HG03039 (cell line): ENCODE results near the gene UBAC1.

ENCODE experiments used
- ATAC-seq: cut with Tn5 transposase; IDR thresholded peaks from one replicate; pipeline ENCODE4 v1.9.1; 2021; ENCODE audit warnings: mild to moderate bottlenecking, moderate library complexity; ENCODE audit not compliant: unreplicated experiment

The UBAC1 gene

DNA sequence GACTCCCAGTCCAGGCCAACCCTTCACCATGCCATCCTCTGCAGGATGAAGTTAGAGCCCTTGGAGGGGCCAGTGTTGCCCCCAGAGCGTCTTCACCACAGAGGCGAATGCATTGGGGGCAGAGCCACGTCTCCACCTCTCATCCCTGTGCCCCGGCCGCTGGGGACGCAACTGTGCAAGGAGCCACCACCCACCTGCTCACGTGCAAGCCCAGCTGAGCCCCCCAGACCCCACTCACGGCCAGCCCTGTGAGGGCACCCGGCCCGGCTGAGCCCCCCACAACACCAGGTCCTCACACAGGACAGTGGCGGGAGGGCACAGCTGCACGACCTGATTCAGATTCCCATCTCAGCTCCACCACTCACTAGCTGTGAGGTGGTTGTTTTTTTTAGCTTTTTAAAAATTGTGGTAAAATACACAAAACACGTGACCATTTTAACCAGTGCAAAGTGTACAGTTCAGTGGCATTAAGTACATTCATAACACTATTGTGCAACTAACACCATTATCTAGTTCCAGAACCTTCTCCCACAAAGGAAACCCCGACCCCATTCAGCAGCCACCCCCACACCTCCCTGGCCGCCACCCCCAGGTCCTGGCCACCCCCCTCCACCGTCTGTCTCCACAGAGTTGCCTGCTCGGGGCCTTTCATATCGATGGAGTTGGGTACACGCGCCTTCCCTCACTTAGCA, 33.5 kb upstream of the UBAC1 start:
- no peak for ATAC-seq

DNA sequence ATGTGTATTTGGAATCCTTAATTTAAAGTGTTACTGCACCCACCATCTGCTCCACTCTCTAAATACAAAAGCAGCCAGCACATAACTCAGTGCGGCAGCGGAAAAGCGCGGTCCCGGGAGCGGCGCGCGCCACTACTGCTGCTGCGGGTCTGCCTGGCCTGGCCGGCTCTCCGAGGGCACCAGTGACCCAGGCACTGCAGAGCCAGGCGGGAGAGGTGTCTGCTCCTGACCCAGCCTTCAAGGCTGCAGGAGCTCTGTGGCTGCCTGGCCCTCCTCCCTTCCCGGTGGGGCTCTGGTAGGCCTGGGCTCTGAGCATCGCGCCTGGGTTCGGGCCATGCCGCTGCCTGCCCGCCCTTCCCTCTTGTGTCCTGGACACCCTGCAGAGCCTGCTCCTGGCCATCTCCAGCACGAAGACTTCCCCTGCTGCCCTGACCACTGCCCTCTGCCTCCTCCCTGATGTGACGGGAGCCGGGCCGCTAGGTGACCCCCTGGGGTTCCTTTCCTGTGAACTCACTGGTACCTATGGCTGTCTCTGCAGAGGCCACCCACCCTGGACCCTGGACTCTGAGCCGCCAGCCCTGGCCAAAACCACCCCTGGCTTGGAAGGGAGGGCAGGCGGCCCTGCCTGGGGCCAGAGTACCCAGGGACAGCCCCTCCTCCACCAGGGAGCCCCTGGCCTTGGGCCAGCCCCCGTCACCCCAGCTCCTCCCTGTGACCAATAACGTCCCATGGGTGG, 32.8 kb upstream of the UBAC1 start:
- no peak for ATAC-seq

DNA sequence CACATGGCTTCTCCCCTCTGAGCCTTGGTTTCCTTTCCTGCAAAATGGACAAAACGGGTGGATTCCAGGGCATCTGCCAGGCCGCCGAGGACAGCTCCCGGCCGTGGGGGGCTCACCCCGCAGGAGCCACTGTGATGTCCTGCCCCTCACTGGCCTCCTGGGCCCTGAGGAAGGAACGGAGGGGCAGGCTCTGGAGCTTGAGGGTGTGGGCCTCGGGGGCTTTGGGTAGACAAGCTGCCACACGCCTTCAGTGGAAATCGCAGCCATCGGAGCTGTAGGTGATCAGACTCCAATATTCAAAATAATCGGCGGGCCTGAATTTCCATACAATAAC, 32.2 kb upstream of the UBAC1 start:
- ATAC-seq: no peak

DNA sequence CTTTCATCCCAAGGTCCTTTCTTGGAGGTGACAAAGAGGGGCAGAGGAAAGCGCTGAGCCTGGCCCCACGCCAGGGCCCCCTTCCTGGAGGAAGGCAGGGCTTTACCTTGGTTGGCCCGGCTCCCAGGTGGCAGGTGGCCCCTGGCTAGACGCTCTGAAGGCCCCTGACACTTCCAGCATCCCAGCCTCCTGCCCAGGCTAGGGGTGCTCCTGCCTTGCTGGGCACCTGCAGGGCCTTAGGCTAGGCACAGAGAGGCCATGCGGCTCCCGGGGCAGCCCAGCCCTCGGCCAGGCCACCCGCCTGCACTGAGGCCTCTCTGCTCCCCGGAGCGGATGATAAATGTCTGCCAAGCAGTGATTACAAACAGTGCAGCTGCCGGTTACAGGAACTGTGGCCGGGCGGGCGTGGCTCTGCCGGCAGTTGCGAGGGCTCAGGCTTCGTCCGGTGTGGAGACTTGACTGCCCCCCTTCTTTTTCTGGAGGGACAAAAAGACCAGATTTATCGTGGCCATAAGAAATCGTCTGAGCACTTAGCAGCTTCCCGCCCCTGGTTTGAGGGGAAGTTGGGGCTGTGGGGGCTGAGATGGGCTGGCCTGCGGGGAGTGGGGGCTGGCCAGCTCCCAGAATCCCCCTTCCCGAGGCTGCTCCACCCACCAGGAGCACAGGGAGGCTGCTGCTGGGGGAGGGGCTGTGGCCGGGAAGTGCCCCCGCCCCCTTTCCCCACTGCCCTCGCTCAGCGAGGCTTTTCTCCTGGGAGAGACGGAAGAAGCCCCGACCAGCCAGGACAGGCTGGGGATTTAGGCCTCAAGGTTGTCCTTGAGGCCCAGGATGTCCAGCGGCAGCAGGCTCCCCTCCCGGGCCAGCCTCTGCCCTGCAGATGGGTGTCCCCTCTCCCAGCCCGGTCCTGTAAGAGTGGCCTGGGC, 31.6 kb upstream of the UBAC1 start:
- ATAC-seq: no peak

DNA sequence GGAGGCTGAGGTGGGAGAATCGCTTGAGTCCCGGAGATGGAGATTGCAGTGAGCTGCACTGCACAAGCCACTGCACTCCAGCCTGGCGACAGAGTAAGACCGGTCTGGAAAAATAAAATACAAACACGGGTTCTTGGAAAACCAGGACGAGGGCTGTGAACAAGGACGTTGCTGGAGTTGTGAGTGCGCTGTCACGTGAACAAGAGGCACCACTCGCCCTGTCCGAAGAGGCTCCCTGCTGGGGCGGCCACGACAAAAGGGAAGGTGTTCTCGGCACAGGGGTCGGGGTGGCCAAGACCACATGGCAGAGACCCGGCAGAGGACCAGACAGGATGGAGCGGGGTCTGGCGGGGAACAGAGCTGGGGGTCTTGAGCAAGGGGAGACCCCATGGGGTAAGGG, 30.6 kb upstream of the UBAC1 start:
- ATAC-seq: no peak

DNA sequence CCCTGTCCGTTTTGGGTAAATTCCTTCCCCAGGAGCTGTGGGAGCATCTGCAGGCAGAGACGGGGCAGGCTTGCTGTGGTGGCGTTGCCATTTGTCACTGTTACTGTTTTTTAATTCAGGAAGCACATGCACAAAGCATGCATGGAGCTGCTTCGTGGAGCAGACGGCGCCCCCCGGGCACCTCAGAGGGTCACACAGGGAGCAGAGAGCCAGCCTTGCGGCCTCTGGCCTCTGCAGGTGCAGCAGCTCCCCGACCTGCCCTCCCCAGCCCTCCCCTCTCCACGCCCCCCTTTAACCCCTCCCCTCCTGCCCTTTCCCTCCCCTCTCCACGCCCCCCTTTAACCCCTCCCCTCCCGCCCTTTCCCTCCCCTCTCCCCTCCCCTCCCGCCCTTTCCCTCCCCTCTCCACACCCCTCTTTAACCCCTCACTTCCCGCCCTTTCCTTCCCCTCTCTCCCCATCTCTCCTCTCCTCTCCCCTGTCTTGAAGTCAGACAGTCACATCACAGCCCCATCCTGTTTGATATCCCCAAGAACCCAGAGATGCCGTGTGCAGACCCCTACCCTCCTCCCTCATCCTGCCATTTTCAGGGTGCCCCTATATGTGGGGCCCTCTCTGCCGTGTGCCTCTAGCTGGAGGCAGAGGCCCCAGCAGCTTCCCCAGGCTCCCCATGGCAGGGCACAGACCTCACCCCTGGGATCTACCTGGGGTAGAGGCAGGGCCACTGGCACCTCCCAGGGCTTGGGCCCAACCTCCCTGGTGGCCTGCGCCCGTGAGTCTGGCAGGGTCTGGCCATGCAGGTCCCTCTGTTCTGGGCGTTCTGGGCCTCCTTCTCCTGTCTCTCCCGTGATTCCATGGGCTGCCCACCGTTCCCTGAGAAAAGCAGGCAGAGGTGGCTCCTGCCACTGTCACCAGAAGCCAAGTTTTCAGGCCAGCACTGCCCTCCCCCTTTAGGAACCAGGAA, 29.6 kb upstream of the UBAC1 start:
- ATAC-seq: no peak

DNA sequence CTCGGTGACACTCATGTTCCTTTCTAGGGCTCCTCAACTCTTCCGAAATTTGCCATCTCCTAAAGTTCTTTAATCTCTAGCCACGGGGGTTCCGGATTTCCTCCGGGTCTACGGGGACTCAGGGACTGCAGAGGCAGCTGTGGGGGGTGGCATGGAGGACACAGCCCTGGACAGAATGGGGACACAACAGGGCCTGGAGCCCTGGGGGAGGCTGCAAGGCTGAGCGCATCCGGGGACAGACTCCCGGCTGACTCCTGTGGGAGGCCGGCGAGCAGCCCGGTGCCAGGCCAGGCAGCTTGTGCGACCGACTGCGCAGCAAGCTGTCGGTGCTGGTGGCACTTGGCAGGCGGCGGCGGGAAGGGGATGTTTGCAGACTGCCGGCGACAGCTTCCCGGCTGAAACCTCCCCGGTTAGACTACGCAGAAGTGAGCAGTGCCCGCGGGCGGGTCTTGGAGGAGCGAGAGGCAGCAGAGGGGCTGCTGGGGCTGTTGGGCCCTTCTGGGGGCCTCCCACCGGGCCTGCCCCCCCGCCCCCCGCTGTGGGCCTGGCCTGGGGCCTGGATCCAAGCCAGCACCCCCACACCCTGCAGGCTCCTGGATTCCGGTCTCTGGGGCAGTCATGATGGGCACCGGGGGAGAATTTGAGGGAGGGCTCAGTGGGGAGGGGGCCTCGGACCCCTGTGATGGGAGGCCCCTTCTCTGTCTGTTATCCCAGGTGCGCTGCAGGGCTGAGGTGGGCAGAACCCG, 28.7 kb upstream of the UBAC1 start:
- no peak for ATAC-seq

DNA sequence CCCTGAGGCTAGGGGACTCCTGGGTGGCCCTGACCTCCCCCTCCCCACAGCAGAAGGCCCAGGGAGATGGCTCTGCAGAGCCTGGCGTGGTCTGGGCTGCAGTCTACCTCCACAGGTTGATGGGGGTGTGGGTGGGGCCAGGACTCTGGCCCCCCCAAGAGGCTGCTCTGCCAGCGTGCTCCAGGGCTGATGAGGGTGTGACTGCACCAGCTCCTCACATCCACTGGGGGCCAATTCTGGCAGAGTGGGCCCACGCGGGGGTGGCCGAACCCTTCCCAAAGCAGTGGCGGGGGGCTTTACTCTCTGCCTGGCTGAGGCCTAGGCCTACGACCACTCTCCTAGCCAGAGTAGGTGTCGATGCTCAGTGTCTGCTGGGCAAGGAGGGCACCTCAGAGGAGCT, 28.0 kb upstream of the UBAC1 start:
- ATAC-seq: no peak

DNA sequence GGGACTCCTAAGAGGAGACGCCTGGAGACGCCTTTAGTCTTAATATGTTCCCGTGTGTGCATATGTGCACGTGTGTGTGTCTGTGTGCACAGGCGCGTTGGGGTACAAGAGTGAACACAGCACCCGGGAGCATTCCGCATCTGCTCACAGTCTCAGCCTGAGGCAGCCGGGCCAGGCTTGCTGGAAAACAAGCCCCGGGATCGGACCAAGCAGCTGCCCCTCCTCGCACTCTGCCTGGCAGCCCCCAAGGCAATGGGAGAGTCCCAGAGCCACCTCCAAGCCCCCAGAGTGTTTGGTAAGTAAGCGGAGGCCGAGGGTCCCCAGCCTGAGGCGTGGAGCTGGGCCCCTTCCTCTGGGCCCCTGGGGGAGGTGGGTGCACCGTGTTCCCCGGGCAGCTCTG, 27.3 kb upstream of the UBAC1 start:
- no peak for ATAC-seq

DNA sequence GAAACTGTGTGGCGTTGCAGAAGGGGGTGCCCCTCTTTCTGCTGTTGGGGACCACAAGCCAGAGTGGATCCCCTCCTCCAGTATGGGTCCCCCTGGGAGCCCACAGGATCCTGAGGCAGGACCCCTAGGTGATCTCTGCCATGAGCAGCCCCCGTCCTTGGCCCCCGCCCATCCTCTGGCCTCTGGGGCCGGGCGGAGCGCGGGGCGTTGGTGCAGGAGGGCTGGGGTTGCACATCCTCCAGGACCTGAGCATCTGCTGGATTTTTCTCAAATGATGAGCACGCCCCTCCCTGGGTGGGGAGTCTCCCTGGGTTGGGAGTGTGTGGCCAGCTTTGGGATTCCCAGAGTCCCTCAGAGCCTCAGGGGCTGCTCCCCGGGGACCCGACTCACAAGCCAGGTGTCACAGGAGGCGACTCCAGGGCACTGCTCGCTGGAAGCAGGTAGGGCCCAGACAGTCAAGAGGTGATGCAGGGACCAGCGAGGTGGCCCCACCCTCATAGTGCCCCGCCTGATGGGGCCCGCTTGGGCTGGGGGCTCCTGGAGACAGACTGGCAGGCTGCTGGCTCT, 26.7 kb upstream of the UBAC1 start:
- no peak for ATAC-seq

DNA sequence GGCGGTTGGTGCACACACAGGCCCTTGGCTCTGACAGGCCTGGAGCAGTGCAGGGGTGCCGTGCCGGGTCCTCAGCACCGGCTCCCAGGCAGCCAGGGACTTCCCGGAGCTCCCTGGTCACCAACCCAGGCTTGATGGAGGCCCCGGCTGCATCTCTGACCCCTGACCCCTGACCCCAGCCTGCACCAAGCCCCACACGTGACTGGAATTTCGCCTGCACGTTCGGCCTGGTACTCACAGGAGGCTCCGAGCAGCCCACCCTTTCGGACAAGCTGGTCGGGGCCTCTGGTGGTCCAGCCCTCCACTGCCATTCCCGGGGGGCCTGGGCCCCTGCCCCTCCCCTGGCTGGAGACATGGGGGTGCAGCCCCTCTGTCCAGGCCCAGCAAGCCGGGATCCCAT, 25.4 kb upstream of the UBAC1 start:
- ATAC-seq: no peak

DNA sequence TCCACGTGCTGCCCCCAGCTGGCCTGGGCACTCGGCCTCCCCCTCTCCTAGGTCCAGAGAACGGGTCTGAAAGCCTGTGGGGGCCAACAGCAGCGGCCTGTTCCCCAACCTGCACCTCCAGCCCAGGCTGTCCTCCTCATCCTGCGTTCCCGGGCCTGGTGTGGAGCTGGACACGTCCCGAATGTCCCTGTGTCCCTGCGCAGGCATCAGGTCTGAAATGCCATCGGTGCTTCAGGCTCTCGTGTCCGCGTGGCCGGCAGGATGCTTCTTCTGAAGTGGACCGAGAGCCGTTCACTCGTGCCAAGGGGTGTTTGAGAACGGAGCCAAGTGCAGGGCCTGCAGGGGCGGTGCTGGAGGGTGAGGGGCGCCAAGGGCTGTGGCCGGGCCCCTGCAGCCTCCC, 24.7 kb upstream of the UBAC1 start:
- no peak for ATAC-seq

DNA sequence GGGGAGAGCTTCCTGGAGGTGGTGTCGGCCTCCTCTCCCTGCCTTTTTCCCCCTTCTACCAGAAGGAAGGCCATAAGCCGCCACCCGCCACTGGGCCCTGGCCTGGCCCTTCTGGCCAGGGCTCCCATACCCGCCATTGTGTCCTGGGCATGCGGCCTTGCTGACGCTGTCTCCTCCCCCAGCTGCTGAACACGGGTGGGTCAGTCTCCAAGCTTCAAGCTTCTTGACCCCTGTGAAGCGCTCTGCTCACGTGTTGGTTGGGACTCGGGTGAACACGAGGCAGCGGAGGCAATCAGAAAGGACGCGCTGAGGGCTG, 24.2 kb upstream of the UBAC1 start:
- ATAC-seq: no peak

DNA sequence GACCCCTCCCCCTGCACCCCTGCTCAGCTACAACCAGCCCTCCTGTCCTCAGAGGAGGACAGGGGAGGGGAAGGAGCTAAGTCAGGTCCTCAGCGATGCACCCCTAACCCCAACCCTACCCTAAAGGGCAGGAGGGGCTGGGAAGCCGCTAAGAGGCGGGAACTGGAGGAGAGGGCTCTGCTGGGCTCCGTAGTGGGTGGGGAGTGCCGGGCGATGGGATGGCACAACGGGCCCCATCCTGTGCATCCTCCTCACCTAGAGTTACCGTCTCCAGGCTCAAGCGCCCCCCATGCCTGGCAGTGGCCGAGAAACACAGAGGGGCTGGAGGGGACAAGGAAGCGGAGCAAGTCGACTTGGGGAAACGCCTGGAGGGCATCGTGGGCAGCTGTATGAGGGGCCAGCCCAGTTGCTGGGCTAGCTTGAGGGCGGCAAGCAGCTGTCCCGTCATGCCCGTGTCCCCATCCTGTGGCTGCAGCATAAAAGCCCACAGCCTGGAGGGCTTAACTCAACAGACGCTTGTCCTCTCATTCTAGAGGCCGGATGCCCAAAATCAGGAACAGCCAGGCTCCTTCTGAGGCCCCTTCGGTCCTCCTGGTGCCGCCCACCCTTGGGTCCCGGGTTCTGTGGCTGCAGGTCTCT, 23.0 kb upstream of the UBAC1 start:
- no peak for ATAC-seq

DNA sequence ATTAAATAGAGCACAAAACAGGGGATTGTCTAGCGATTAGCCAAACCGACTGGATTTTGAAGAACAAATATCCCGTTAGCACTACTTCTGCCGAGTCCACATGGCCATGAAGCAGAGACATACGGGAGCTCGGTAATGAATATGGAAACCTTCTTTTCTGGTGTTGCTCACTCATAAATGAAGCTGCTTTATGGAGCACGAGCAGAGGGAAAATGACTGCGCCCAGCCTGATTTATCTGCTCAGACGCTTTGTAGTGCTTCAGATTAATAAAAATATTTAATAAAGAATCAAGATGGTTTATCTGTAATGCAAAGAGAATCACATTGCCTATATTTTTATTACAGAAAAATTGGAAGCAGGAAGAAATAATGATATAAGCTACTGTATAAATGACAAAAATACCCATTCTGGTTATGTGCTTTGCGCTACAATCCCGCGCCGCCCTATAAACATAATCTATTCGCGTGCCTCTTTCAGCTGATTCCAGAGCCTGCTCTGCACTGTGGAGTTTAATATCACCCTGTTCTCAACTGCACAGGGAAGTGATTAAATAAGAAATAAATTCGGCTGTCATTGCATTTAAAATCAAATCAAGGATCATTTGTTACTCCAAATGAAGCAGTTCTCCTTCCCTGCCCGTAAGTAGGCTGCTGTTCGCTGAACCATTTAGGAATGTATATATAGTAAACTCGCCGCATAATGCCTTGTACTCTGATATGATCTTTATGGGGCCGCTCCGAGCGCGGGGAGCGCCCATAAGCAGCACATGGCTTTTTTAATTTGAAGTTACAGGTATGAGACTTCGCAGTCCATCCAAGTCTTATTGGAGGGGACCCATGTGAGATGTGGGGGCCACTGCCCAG, 22.3 kb upstream of the UBAC1 start:
- no peak for ATAC-seq

DNA sequence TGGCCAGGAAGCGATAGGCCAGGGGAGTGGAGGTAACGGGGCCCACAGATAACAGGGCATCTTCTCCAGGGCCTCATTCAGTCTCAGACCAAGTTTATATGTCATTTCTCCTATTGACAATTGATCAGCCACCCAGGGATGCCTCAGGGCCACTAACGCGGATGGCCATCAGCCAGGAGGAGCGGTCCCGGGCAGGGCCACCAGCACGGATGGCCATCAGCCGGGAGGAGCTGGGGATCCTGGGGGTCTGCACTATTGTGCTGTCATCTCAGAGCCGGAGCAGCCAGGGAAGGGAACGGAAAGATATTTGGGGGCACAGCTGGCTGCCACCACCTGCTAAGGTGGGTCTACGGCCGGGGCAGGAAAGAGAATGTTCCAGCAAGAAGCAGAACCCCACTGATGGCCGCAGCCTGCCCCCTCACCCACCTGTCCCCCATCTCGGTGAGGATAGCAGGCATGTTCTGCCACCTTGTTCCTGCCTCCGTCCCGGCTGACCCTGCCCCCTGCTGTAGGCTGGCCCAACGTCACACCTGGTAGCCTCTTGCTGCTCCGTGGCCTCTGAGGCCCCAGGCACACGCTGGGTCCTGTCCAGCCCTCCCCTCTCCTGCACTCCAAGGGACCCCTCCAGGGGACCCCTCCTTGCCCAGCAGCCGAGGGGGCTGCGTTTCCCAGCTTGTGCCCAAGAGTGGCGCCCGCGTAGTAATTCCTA, 21.5 kb upstream of the UBAC1 start:
- ATAC-seq: no peak

DNA sequence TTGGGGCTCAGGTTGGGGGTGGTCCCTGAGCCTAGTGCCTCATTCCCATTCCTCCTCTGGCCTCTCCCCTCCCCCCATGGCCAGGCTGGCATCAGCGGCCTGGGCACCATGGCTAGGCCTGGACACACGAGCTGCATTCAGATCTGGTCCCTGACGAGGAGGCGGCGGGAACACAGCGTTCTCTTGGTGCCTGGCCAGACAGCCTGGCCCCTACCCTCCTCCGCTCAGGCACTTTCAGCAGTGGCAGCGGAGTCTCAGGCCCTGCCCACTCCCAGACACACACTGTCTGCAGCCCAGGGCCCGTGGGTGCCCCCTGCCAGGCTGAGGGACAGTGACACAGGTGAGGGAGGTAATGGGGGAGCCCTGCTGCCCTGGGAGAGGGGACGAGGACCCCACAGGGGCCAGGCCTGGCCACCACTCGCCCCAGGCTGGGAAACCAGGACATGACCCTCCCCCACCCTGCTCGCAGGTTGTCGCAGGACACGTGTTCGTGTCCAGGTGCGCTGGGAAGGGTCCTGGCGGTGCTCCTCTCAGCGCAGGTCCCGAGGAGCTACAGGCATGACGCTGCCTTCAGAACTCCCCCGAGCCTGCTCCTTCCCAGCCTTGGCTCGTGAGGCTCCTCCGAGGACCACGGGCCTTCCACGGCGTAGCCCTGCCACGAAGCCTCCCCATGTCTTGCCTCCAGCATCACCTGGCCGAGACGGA, 19.9 kb upstream of the UBAC1 start:
- ATAC-seq: no peak
